IPS DF 19.7 (cell line): Measurements from ENCODE around the gene POM121L12.

Experiments used
- DNase-seq: peaks from one replicate; pipeline ENCODE4 v3.0.0-alpha.2; 2013; ENCODE audit warnings: low read depth, low spot score

The POM121L12 gene

DNA sequence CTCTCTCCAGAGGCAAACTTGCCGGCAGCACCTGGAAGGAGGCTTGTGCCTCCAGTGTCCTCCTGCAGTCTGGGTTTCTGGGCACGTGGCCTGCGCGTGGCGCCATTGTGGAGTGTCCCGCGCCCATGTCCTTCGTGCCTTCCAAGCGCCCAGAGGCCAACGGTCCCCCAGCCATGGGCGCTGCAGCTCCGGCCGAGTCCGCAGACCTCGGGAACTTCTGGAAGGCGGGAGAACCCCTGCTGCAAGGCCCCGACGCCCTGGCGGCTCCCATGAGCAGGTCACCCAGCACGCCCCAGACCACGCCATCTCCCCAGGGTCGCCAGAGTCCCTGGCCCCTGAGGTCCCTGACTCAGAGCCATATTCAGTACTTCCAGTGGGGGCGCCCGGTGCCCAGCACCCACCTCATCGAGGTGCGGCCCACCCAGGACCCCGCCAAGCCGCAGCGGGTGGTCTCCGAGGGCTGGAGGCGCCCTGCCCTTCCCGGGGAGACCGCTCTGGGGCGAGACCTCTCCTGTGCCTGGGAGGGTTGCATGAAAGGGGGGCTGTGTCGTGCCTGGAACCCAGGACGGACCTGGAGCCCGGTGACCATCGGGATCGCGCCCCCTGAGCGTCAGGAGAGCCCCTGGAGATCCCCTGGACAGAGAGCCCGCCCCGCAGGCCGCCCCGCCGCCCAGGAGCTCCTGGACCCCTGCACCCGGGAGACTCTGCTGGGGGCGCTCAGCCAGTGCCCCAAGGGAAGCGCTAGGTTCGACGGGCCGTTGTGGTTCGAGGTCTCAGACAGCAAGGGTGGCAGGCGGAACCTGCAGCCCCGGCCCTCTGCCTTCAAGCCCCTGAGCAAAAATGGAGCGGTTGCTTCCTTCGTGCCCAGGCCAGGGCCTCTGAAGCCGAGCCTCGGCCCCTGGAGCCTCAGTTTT is at the start of gene POM121L12:
Gene POM121L12, plus strand, starts transcription at position 135 of the 914 bp plus-strand sequence. Its CDS starts 39 bp downstream, at position 174.
- no peak for DNase-seq

DNA sequence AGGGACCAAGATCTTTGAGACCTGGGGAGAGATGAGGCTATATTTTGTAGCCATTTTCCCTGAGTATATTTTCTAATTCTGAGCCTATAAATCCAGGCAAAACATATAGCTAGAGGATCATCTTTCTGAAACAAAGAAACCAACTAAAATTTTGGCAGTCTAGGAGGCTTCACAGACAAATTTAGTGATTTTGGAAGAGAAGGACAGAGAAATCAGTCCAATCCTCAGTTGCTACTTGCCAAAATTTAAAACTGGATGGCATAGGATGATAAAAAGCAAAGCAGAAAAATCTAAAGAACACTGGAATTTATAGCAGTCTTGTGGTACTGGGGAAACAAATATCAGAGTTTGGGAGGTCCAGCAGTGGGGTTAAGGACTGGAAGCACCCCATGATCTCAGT is 43.4 kb upstream of the POM121L12 start:
- no peak for DNase-seq

DNA sequence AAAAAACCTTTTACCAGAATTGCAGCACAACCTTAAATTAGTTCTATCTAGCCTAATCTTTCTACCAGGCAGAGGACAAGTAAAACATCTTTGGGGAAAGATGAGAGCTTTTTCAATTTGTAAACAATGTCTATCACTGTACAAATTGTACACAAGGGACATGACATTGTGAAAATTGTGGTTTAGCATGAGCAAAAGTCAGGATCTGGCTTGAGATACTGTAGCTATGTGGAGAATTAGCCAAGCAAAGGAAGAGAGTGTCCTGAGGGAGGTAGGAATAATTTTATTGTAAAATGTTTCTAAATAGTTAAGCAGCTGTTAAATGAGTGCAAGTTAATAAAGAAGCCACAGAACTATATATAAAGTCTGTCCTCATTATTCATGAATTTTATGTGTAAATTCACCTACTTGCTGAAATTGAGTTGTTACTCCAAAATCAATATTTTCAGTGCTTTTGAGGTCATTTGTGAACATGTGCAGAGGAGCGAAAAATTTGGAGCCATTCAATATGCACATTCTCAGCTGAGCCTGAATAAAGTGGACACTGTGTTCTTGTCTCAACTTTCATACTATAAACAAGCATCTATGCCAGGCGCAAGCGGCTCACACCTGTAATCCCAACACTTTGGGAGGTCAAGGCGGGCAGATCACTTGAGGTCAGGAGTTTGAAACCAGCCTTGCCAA is 42.8 kb upstream of the POM121L12 start:
- no peak for DNase-seq

DNA sequence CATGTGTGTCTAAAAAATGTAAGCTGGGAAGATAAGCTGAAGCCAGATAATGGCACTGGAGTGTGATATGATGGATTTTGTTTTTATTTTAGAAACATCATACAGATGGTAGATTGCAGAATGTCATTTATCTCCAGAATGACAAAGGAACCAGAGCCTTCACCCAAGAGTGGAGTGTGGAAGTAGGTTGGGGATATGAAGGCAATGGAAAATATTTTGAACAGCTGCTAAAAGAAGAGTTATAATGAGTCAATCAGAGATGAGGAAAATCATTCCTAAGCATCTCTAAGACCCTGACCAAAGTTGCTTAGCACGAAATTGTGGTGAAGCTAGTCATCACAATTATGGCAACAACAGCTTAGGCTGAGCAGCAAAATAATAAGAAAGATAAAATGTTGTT is 39.8 kb upstream of the POM121L12 start:
- no peak for DNase-seq

DNA sequence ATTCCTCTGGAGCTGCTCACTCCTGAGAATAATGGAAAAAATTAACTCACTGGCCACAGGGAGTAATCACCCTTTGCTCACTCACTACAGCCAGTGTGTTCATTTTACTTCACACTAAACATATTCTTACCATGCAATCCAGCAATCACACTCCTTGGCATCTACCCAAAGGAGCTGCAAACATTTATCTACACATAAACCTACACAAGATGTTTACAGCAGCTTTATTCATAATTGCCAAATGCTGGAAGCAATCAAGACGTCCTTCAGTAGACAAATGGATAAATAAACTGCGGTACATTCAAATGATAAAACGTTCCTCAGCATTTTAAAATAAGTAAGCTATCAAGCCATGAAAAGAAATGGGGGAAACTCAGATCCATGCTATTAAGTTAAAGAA is 34.2 kb upstream of the POM121L12 start:
- no peak for DNase-seq

DNA sequence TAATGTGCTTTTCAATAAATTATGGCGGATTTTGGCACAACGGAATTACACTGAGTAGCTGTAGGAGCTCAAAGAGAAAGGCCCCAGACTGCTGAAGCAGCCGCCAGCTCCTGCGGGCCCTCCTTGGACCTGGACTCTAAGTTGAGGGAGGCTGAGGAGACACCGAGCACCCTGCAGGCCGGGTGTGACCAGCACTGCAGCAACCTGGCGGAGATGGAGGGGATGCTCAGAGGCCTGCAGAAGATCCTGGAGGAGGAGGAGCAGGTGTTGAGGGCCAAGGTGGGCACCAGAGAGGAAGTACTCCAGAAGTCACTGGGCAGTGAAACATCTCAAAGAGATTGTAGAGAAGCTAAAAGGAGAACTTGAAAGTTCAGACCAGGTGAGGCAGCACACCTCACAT is 33.0 kb upstream of the POM121L12 start:
- DNase-seq: no peak

DNA sequence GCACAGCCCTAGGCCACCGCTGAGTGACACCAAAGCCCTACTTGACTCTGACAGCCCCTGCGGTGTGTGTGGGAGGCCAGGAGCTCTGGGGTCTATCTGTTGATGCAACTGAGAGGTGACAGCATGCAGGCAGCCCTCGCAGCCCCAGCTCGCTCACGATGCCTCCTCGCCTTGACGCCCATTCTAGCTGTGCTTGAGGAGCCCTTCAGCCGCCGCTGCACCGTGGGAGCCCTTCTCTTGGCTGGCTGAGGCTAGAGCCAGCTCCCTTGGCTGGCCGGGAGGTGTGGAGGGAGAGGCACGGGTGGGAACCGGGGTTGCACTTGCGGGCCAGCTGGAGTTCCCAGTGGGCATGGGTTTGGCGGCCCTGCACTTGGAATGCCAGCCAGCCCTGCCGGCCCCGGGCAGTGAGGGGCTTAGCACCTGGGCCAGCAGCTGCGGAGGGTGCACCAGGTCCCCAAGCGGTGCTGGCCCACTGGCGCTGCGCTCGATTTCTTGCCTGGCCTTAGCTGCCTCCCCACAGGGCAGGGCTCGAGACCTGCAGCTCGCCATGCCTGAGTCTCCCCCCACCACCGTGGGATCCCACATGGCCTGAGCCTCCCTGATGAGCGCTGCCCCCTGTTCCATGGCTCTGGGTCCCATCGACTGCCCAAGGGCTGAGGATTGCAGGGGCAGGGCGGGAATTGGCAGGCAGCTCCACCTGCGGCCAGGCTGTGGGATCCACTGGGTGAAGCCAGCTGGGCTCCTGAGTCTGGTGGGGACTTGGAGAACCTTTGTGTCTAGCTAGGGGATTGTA is 31.6 kb upstream of the POM121L12 start:
- DNase-seq: no peak

DNA sequence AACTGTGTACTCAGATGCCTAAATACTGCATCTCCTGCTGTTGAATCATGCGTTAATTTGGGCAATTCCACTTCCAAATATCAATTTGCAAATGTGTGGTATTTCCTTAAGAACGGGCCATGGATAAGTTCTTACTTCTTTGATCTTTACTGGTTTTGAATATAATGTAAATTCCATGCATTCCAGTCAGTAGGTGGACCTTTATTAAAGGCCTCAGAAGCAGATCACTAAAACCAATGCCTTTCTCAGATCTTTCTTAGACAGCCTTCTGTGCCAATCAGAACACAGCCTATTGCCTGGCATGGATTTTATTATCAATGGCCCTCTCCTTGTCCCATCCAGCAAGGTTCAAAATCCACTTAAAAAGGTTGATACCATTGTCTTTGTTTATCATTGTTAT is 21.5 kb upstream of the POM121L12 start:
- no peak for DNase-seq

DNA sequence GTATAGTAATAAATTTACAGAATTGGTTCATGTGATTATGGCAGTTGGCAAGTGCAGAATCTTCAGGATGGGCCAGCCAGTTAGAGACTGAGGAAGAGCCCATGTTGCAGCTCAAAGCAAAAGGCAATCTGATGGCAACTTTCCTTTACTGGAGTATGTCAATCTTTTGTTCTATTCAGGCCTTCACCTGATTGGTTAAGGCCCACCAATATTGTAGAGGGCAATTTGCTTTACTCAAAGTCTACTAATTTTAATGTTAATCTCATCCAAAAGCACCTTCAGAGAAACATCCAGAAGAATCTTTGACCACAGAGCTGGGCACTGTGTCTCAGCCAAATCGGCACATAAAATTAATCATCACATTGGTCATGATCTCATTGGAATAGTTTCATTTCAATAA is 20.0 kb upstream of the POM121L12 start:
- no peak for DNase-seq

DNA sequence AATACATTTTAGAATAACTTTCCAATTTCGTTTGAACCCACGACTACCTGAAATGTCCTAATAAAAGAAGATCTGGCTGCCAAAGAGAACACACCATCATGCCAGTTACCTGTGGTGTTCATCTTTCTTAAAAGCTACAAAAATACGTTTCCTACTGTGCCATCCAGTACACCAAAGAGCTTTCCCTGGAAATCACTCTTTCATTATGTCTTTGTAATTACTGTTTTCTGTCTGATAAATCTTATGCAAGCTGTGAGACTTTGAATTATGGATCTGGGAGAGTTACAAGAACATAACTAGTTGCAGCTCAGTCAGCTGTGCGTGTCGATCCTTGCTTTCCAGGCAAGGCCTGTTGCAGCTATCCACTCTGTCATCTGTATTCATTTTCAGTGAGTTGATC is 12.5 kb upstream of the POM121L12 start:
- DNase-seq: no peak

DNA sequence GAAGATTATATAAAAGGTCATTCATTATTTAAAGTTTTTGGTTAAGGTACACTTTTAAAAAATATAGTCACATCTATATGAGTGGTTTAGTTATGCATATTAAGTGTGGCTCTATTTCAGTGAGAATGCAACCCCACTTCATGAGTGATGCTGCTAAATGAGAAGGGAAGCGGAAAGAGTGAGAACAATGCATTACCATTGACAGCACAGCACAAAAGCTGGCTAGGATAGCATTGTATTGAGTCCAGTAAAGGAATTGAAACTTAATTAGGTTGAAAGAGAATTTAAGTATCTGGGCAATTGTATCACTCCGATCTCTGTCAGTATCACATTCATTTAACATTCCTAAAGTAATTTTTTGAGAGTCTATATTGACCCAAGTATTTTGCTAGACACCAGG is 13.2 kb downstream of the POM121L12 start:
- no peak for DNase-seq

DNA sequence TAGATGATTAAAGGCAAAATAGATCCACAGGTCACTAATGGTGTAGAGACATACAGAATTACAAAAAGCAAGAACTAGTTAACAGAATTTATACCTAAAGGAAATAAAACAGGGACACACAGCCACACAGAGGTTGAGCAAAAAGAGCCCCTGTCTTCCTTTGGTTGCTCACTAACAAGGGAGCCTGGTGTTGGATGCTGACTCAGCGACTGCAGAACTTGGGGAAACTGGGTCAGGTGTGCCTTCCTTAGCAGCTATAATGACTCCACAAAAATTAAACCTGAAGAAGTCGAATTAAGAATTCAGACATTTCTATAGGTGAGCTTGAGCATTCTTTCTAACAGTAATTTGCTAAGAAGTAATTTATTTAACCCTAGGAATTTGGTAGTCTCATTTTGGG is 15.0 kb downstream of the POM121L12 start:
- DNase-seq: no peak

DNA sequence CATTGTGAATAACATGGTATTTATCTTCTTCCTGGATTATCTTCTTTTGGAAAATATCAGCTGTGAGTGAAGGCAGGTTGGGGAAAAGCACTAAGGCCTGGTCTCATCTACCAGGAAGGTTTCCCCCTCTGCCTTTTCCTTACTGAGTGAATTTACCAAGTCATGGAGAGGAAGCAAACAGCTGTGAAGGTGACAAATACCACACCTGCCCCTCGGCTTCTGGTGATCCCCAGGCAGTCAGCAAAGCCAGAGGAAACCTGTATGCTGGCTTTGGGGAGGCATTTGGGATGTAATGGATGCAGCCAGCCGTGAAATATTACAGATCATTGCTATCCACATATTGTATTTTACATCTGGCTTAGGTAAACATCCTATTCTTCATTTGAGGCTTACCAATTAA is 24.2 kb downstream of the POM121L12 start:
- no peak for DNase-seq

DNA sequence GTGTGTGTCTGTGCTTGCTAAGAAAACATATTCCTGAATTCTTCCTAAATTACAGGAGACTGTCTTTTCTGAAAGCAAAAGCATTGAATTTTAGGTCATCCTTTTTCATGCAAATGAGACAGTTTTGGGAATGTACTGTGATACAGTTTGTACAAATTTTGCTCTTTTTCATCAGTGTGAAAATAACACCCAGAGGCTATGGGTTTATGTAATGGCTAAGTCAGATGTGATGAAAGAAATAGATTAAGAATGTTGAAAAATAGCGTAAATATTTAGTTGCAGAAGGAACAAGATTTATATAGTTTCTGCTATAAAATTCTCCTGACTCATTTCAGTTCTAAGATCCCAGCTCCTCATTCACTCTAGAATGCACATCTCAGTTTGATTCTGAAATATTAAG is 24.6 kb downstream of the POM121L12 start:
- DNase-seq: no peak

DNA sequence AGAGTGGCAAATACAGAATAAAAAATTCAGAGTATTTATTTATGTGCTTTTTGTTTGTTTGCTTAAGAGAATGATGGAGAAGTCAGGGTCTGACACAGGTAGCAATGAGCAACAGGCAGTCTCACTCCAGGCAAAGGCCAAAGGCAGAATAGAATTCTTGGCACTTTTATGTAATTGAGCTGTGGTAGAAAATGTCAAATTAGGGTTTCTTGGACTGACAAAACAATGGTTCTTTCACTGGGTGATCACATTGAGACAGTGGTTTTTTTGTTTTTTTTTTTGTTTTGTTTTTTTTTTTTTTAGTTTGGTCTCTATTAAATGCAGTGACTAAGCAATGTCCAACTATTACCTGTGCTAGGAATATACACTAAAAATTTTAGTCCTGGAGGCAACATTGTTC is 27.4 kb downstream of the POM121L12 start:
- DNase-seq: no peak

DNA sequence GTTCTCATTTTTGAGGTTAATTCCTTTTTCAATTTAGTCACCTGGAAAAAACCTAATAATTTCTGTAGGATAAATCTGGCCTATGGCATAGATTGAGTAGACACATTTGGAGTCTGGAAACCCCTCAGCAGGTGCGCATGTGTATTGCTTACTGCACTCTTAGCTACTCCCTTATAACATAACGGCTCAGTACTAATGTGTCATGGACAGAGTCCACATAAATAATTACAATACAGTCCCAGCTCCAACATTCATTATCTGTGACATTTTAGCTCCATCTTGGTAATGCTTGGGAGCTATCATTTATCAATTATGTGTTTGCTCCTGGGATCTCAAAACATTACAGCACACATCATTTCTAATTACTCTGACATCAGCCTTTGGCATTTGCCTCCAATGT is 33.2 kb downstream of the POM121L12 start:
- DNase-seq: no peak

DNA sequence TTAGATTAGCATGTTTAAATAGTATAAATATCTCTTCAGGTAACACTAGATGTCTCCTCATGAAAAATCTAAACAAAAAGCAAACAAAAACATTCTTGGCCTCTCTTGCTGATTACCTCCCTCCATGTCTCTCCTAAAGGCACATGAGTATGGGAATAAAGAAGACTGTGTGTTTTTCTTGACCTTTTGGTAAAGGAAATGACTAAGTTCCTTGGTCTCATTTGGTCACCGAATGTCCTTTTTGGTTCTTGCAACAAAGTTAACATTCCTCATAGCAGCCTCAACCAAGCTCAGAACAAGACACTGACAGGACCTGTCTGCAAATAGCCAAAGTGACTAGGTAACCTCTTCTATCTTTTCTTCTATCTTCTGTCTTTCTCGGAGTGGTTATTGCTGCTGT is 35.5 kb downstream of the POM121L12 start:
- DNase-seq: no peak
